ENCODE data around the gene SMG6. TPM values are rescaled to one million over a fixed set of nuclear protein-coding genes. Genes with fewer than 3 reads are reported as not detected.

The SMG6 gene
- total and polyA plus RNA-seq, 2 donors (not counting 3 experiments of a cell fraction or from before 2014, with no cell fraction given): 40.1 to 42.2 TPM

GRCh38 chr17:2274414-2274813 lies 29.2 kb downstream of the SMG6 start:
- FAIRE-seq (no peak), DNase-seq (ENCODE audit: low read depth, low spot score) (no peak)
- Histone ChIP-seq H3K4me2 (ENCODE audit: insufficient read depth, low read length) (no peak overlapping the region), H3K9me1 (replicated peaks; ENCODE audit: control insufficient read depth, extremely low read depth, insufficient read depth, low read length) (no peaks in the 10 kb centered on the region), H2AFZ (ENCODE audit: low read depth, low read length) (no peak overlapping the region), H4K20me1 (replicated peaks; ENCODE audit: control insufficient read depth, extremely low read depth, insufficient read depth, low read length) (no peaks in the 10 kb centered on the region), H3K27ac (ENCODE audit: insufficient read depth, low read depth, low read length) (no peak overlapping the region), H3K9ac (replicated peaks; ENCODE audit: extremely low read depth, insufficient read depth, low read length) (no peak overlapping the region), H3K9me3 (replicated peaks; ENCODE audit: control insufficient read depth, insufficient read depth, low read length) (no peaks in the 10 kb centered on the region), H3K79me2 (ENCODE audit: control insufficient read depth, insufficient read depth, low read length) (no peaks in the 10 kb centered on the region), H3K4me1 (ENCODE audit: control insufficient read depth, extremely low read depth, insufficient read depth, low read length) (no peaks in the 10 kb centered on the region), H3K4me3 (replicated peaks in 1 of 3; ENCODE audit: insufficient read depth in 1 of 3, low read depth in 1 of 3, low read length in 3 of 3) (no peak overlapping the region), H3K27me3 (ENCODE audit: control insufficient read depth in 2 of 2, insufficient read depth in 2 of 2, low read length in 2 of 2) (no peaks in the 10 kb centered on the region), H3K36me3 (ENCODE audit: control insufficient read depth in 2 of 2, extremely low read depth in 1 of 2, insufficient read depth in 2 of 2, low read length in 2 of 2) (peaks cover 5 to 6% of the 10 kb centered on the region in 2 experiments)
- CTCF ChIA-PET: no interaction called here
- POLR2A ChIA-PET: no interaction called here
- no peak for TF ChIP-seq POLR2AphosphoS5 (IDR thresholded peaks at IDR 0.05; ENCODE audit: insufficient read depth, low read depth, low read length)
- TF ChIP-seq FOS (IDR thresholded peaks at IDR 0.05; ENCODE audit: borderline replicate concordance, insufficient read depth, low read length): no peak
- TF ChIP-seq MAX (IDR thresholded peaks at IDR 0.05; ENCODE audit: insufficient read depth, insufficient read length): no peak
- TF ChIP-seq MYC (IDR thresholded peaks at IDR 0.05; ENCODE audit: low read depth, low read length): no peak
- TF ChIP-seq GATA2 (IDR thresholded peaks at IDR 0.05; ENCODE audit: insufficient read depth, insufficient read length, low read depth, low read length): no peak
- no peak for TF ChIP-seq EZH2 (IDR thresholded peaks at IDR 0.05; ENCODE audit: borderline replicate concordance, low read depth, low read length, severe bottlenecking)
- no peak for TF ChIP-seq JUN (IDR thresholded peaks at IDR 0.05; ENCODE audit: borderline replicate concordance, insufficient read depth, insufficient read length, low read depth)
- TF ChIP-seq CTCF (IDR thresholded peaks at IDR 0.05; ENCODE audit: extremely low read depth in 1 of 2, insufficient read depth in 1 of 2, low read depth in 1 of 2, low read length in 2 of 2): no peak
- no peak for TF ChIP-seq POLR2A (IDR thresholded peaks at IDR 0.05; ENCODE audit: low read depth, low read length)
- dilution Hi-C loops (cut with MboI; ENCODE audit: extremely low pct_ligation_motif_present, low sequenced_read_pairs): no loop called here
- intact Hi-C loops (cut with micrococcal nuclease): no loop called here
- BruUV-seq (replicated peaks): no TSS peak
